Esophagus mucosa (tissue), 1 donor: Measurements from ENCODE around the gene CERT1. TPM values are rescaled to one million over a fixed set of nuclear protein-coding genes. Genes with fewer than 3 reads are reported as not detected.
A peak's percentile ranks its signal among the peaks of the same experiment; 100 is the strongest.

ENCODE experiments used
- ATAC-seq: fragments of 200-7000 bp; cut with Tn5 transposase; one replicate; pipeline ENCODE4 v1.9.1; 2020
- total RNA-seq: library from RNA; stranded (reverse); gene quantifications from one replicate; pipeline ENCODE4 v1.2.4, GENCODE V29; 2023
- donor health status: DM: yes; HTN: yes; CAD: no.

The CERT1 gene
- total RNA-seq, 1 donor from 2014 or later: 27.6 TPM

GRCh38 chr5:75387806-75388205 lies 123.6 kb downstream of the CERT1 start:
- peak; percentile 48 for ATAC-seq

GRCh38 chr5:75384218-75384617 lies 127.2 kb downstream of the CERT1 start:
- ATAC-seq: no peak

- ATAC-seq: no peak
Measured at GRCh38 chr5:75381456-75381855, 130.0 kb downstream of the CERT1 start.

GRCh38 chr5:75380099-75380498 lies 131.3 kb downstream of the CERT1 start:
- ATAC-seq: no peak

- no peak for ATAC-seq
Measured at GRCh38 chr5:75375414-75375813, 136.0 kb downstream of the CERT1 start.

- no peak for ATAC-seq
Measured at GRCh38 chr5:75374394-75374814, 137.0 kb downstream of the CERT1 start.

GRCh38 chr5:75373862-75374261 lies 137.6 kb downstream of the CERT1 start:
- no peak for ATAC-seq

- ATAC-seq: no peak
Measured at GRCh38 chr5:75368391-75368790, 143.0 kb downstream of the CERT1 start.

GRCh38 chr5:75367401-75367800 lies 144.0 kb downstream of the CERT1 start:
- no peak for ATAC-seq

- no peak for ATAC-seq
Measured at GRCh38 chr5:75366787-75367186, 144.6 kb downstream of the CERT1 start.

GRCh38 chr5:75365740-75366139 lies 145.7 kb downstream of the CERT1 start:
- peak; percentile 19 for ATAC-seq

GRCh38 chr5:75364571-75365280 lies 146.7 kb downstream of the CERT1 start:
- no peak for ATAC-seq

- ATAC-seq: peak; percentile 67
Measured at GRCh38 chr5:75363726-75364495, 147.5 kb downstream of the CERT1 start.

- ATAC-seq: no peak
Measured at GRCh38 chr5:75363111-75363510, 148.3 kb downstream of the CERT1 start.

- ATAC-seq: no peak
Measured at GRCh38 chr5:75362474-75362975, 148.9 kb downstream of the CERT1 start.

GRCh38 chr5:75361310-75361709 lies 150.1 kb downstream of the CERT1 start:
- no peak for ATAC-seq

- no peak for ATAC-seq
Measured at GRCh38 chr5:75358117-75358516, 153.3 kb downstream of the CERT1 start.

GRCh38 chr5:75356719-75357118 lies 154.7 kb downstream of the CERT1 start:
- ATAC-seq: no peak

- no peak for ATAC-seq
Measured at GRCh38 chr5:75355236-75355635, 156.2 kb downstream of the CERT1 start.

GRCh38 chr5:75351139-75351926 lies 160.1 kb downstream of the CERT1 start:
- no peak for ATAC-seq

GRCh38 chr5:75349663-75350062 lies 161.8 kb downstream of the CERT1 start:
- no peak for ATAC-seq

GRCh38 chr5:75348241-75348640 lies 163.2 kb downstream of the CERT1 start:
- no peak for ATAC-seq

- ATAC-seq: no peak
Measured at GRCh38 chr5:75342836-75343235, 168.6 kb downstream of the CERT1 start.
